Nephron (organoid): ENCODE data around the gene MAMLD1.
A peak's percentile ranks its signal among the peaks of the same experiment; 100 is the strongest.
"Not testable (repeated sequence)": the region's sequence is repeated elsewhere in the genome, so short reads cannot be mapped to it uniquely, and the experiment has no call there.

Experiments used
- H3K27ac Mint-ChIP-seq, 3 experiments: 2 replicates each; pipeline ENCODE4 v1.8.0; 2020; ENCODE audit warnings: mixed read lengths in 3 of 3, mild to moderate bottlenecking in 2 of 3, moderate library complexity in 1 of 3
- H3K27me3 Mint-ChIP-seq: 2 replicates; pipeline ENCODE4 v1.8.0; 2021; ENCODE audit warnings: low read depth, mild to moderate bottlenecking, moderate library complexity, mixed read lengths
- H3K36me3 Mint-ChIP-seq: 2 replicates; pipeline ENCODE4 v1.8.0; 2020; ENCODE audit warnings: low read depth, mixed read lengths
- H3K4me1 Mint-ChIP-seq: 2 replicates; pipeline ENCODE4 v1.8.0; 2020; ENCODE audit warnings: mixed read lengths
- H3K4me3 Mint-ChIP-seq, 3 experiments: 2 replicates each; pipeline ENCODE4 v1.8.0; 2020; ENCODE audit warnings: mild to moderate bottlenecking in 3 of 3, mixed read lengths in 3 of 3, moderate library complexity in 2 of 3
- H3K9me3 Mint-ChIP-seq: 2 replicates; pipeline ENCODE4 v1.8.0; 2020; ENCODE audit warnings: mixed read lengths
- CTCF ChIP-seq, 3 experiments: fragments of 200-600 bp; sonication (generic); IDR thresholded peaks; one replicate each; pipeline ENCODE4 v1.5.0; 2021; ENCODE audit warnings: antibody characterized with exemption in 3 of 3; ENCODE audit not compliant: unreplicated experiment in 3 of 3

The MAMLD1 gene

GRCh38 chrX:150339736-150340135, 23.4 kb upstream of the MAMLD1 start:
- H3K36me3 Mint-ChIP-seq = no peaks in the 10 kb centered on the region
- TF ChIP-seq CTCF (IDR thresholded peaks at IDR 0.05; ENCODE audit: unreplicated experiment in 3 of 3) = no peak
- no peak overlapping the region for H3K4me3 Mint-ChIP-seq
- peak overlapping the region in 1 of 3 experiments; percentile 49 for H3K27ac Mint-ChIP-seq
- H3K9me3 Mint-ChIP-seq = peaks cover 8% of the 10 kb centered on the region
- H3K4me1 Mint-ChIP-seq = peaks cover 20% of the 10 kb centered on the region
- peaks cover 3% of the 10 kb centered on the region for H3K27me3 Mint-ChIP-seq

GRCh38 chrX:150340326-150340725, 22.8 kb upstream of the MAMLD1 start:
- peaks cover 23% of the 10 kb centered on the region for H3K4me1 Mint-ChIP-seq
- H3K4me3 Mint-ChIP-seq, H3K36me3 Mint-ChIP-seq, H3K9me3 Mint-ChIP-seq, H3K27me3 Mint-ChIP-seq: not testable (repeated sequence)
- H3K27ac Mint-ChIP-seq = peak overlapping the region in 1 of 3 experiments; percentile 49

GRCh38 chrX:150347471-150347870, 15.6 kb upstream of the MAMLD1 start:
- Mint-ChIP-seq H3K27me3 (no peaks in the 10 kb centered on the region), H3K27ac (peak overlapping the region in 1 of 3 experiments; percentile 12), H3K36me3 (no peaks in the 10 kb centered on the region), H3K4me3 (no peak overlapping the region), H3K4me1 (peaks cover 28% of the 10 kb centered on the region), H3K9me3 (peaks cover 17% of the 10 kb centered on the region)
- TF ChIP-seq CTCF (IDR thresholded peaks at IDR 0.05; ENCODE audit: unreplicated experiment in 3 of 3) = no peak

GRCh38 chrX:150348365-150348764, 14.8 kb upstream of the MAMLD1 start:
- TF ChIP-seq CTCF (IDR thresholded peaks at IDR 0.05; ENCODE audit: unreplicated experiment in 3 of 3) = no peak
- Mint-ChIP-seq H3K27me3 (no peaks in the 10 kb centered on the region), H3K27ac (peak overlapping the region in 1 of 3 experiments; percentile 4), H3K4me1 (peaks cover 24% of the 10 kb centered on the region), H3K9me3 (peaks cover 16% of the 10 kb centered on the region), H3K4me3 (peak overlapping the region in 2 of 3 experiments; percentile 3 to 17), H3K36me3 (no peaks in the 10 kb centered on the region)

GRCh38 chrX:150352114-150352513, 11.0 kb upstream of the MAMLD1 start:
- Mint-ChIP-seq H3K36me3 (no peaks in the 10 kb centered on the region), H3K27ac (peak overlapping the region in 1 of 3 experiments; percentile 33), H3K9me3 (peaks cover 14% of the 10 kb centered on the region), H3K4me1 (peaks cover 14% of the 10 kb centered on the region), H3K27me3 (no peaks in the 10 kb centered on the region), H3K4me3 (no peak overlapping the region)
- TF ChIP-seq CTCF (IDR thresholded peaks at IDR 0.05; ENCODE audit: unreplicated experiment in 3 of 3) = no peak

GRCh38 chrX:150352581-150352980, 10.5 kb upstream of the MAMLD1 start:
- no peak for TF ChIP-seq CTCF (IDR thresholded peaks at IDR 0.05; ENCODE audit: unreplicated experiment in 3 of 3)
- H3K4me3 Mint-ChIP-seq = no peak overlapping the region
- H3K9me3 Mint-ChIP-seq = peaks cover 14% of the 10 kb centered on the region
- peak overlapping the region in 1 of 3 experiments; percentile 33 for H3K27ac Mint-ChIP-seq
- no peaks in the 10 kb centered on the region for H3K36me3 Mint-ChIP-seq
- H3K4me1 Mint-ChIP-seq = peaks cover 10% of the 10 kb centered on the region
- no peaks in the 10 kb centered on the region for H3K27me3 Mint-ChIP-seq
